ENCODE data around the gene CCDC137. TPM values are rescaled to one million over a fixed set of nuclear protein-coding genes. Genes with fewer than 3 reads are reported as not detected.

The CCDC137 gene, protein sequence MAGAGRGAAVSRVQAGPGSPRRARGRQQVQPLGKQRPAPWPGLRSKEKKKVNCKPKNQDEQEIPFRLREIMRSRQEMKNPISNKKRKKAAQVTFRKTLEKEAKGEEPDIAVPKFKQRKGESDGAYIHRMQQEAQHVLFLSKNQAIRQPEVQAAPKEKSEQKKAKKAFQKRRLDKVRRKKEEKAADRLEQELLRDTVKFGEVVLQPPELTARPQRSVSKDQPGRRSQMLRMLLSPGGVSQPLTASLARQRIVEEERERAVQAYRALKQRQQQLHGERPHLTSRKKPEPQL
- 58.2 to 73.9 TPM (median 66.1 TPM) in 5 replicates for total RNA-seq (2022; extraction: Qiagen RNA extraction; ENCODE audit: low read depth)

DNA sequence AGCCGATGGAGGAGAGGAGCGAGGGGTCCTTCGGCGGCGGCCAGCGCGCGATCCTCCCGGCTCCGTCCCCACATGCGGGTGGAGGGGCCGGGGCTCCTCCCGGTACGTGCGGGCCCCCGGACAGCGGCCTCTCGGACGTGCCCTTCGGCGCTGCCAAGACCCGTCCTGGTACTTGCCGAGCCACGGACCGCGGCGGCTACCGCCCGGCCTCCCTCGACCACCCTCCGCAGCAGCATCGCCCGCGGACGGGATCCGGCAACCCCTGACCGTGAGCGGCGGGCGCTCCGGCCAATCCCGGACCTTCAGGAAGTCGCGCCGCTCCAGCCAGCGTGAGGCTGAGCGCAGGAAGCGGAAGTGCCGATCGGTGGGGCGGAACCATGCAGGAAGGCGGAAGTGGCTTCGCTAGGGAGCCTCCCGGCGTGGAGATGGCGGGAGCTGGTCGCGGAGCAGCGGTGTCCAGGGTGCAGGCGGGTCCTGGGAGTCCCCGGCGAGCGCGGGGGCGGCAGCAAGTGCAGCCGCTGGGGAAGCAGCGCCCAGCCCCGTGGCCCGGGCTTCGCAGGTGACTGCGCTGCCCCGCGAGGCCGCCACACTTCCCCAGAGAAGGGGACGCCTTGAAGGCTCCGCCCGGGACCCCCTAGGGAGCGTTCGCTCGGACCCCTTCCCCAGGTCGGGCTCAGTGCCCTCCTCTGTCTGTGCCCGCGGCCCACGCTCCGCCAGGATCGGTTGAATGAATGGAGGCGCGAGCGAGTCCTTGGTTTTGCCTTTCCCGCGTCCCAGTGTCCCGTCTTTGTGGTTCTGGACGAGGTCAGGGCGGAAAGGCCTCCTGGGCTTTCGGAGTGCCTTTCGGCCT is at the start of gene CCDC137, which contains the start of gene OXLD1:
TSS of gene CCDC137 (plus strand) at position 396 of the 850 bp plus-strand sequence. CDS start at position 426, 30 bp downstream.
TSS of gene OXLD1 (minus strand) at position 264 of the 850 bp plus-strand sequence. CDS start at position 236, 28 bp downstream.

DNA sequence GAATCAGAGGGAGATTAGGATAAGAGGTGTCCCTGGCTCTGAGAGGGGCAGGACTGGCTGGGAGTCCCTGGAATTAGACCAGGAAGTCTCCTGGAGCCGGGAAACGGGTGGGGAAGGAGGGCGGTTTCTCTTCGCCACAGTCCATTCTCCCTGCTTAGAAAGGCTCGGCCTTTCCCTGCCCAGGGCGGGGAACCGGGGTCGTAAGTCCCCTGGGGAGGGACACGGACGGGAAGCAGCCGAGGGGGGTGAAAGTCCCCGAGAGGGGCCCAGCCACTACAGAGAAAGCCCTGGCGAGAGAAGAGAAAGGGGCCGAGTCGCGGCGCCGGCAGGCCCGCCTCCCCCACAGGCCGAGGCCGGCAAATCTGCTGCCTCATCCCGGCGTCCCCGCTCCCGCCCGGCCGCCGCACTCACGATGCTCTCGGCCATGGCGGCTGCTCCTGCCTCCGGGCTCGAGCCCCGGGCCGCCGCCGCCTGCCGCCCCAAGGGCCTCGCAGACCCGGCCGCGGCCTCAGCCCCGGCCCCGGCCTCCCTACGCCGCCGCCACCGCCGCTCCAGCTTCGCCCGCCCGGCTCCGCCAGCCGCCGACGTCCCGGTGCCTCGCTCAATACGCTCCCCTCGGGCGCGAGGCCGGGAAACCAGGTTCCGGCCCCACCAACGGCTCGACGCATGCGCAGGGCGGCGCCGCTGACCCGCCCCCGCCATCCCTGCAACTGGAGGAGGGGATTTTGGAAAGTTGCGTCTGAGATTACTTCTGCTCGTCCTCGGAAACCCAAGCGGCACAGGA is 29.8 kb upstream of the CCDC137 start, which contains the start of the genes NPLOC4 and TSPAN10:
TSS of gene NPLOC4 (minus strand) at position 608 of the 784 bp plus-strand sequence. CDS start at position 426, 182 bp downstream.
TSS of gene TSPAN10 (plus strand) at position 692 of the 784 bp plus-strand sequence. CDS start 5,217 bp downstream, outside the sequence.

DNA sequence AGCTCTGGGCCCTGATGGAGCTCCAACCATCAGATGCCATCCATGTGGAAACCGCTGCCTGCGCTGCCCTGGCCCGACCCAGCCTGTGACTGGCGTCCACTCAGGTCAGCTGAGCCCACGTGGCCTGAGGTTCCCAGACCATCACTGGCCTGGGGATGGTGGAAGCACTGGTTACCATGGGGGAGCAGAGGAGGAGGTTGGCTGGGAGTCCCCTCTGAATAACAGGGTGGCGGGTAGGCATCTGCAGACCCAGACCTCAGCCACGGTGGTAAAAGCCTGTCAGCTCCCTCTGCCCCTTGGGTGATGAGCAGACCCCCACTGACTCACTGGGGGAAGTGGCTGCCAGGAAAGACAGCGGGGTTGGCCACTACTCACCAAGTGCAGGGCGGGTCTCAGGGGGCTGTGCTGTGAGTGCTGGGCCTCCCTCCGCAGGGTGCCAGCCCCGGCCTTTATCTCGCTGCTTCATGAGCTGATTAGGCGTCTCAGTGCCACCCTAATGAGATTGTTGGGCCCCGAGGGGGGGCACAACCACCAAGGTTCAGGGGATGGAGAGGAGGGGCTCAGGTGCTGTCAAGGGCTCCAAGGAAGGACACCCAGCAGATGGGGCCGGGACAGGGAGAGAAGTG is 10.3 kb upstream of the CCDC137 start, which contains the start of gene PDE6G:
TSS of gene PDE6G (minus strand) at position 425 of the 626 bp plus-strand sequence. CDS start 3,237 bp downstream, outside the sequence.

DNA sequence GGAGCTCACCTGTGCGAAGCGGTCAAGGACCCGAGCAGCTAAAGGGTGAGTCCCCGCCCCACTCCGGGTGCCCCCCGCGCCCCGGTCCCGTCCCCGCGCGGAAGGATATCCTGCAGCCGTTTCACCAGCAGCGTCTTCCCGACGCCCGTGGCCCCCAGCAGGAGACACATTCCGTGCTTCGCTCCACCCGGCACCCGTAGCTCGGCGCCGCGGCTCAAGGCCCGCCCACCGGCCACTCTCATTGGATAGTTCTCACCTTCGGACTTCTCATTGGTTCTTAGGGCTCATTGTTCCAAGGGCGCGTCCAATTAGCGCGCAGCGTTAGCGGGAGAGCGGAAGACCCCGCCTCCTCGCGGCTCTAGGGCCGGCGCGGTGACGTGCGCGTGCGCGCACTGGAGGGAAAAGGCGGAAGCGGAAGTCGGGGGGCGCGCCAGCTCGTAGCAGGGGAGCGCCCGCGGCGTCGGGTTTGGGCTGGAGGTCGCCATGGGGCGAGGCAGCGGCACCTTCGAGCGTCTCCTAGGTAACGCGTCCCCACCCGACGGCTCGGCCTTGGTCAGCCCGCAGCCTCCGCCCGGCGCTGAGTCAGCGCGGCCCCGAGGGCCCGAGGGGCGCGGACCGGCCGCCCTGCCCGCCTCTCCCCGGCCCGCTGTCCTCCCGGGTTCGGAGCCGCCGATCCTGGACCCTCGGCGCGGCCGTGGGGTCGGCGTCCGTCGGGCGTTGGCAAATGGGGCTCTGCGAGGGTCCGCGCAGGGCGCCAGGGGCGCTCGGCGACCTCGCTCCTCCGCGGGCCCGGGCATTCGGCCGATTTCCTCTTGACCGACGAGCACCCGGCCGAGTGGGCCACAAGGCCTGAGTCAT is 17.3 kb downstream of the CCDC137 start, which contains the start of the genes ARL16 and HGS:
TSS of gene ARL16 (minus strand) at position 214 of the 858 bp plus-strand sequence. CDS start at position 170, 44 bp downstream.
TSS of gene HGS (plus strand) at position 428 of the 858 bp plus-strand sequence. CDS start at position 484, 56 bp downstream.

DNA sequence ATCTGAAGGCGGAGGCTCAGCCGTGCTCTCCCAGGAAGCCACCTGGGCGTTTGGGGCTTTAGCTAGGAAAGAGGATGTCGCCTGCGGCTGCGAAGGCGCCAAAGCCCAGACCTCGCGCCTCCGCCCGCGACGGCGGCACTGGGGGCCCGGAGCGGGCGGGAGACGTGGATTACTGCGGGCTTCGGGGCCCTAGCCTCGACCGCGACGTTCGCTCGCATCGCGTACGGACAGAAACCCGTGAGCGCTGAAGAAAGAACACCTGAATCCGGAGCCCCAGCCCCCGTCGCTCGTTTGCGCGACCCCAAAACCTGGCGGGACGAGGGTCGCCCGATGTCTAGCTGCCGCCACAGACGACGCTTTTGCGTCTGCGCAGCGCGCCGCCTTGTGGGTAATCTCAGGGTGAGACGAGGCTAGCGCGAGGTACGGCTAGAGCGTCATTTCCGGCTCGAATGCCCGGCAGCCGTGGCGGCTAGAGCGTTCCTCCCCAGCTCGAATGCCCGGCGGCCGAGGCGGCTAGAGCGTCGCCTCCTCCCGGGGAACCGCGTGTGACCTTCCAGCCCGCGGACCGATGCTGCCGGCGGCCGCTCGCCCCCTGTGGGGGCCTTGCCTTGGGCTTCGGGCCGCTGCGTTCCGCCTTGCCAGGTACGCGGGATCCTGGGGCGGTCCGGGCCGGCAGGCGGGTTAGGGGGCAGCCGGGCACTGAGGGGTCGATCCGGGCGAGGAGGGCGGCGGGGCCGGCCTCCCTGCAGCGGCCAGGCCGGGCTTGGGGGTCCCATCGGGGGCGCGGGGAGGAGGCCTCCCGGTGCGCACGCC is 36.6 kb downstream of the CCDC137 start, which contains the start of gene MRPL12:
TSS of gene MRPL12 (plus strand) at position 434 of the 813 bp plus-strand sequence. CDS start at position 569, 135 bp downstream.

DNA sequence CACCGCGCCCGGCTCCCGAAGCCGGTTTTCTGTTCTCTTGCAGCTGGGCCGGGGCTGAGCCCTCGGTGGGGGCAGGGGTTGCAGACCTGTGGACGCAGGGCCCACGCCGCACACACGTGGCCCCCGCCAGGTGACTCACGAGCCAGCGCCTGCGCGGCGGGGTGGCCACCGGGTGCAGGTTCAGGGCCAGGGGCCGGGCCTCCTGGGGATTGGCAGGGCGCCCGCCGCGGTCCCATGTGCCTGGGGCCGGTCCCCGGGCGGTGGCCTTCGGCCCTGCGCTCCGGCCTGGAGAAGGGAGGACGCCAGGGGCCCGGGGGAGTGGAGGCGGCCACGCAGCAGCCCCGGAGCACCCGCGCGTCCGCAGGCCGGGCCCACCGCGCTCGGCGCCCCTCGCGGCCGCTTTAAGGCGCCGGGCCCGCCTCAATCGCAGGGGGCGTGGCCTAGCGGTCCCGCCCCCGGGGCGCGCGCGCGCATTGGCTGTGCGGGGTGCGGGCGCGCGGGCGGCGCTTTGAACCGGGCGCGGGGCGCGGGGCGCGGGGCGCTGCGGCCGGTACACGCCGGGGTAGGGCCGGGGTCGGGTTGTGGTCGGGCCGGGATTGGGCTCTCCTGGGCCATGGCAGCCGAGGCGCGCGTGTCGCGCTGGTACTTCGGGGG is 45.4 kb downstream of the CCDC137 start, which contains the start of gene SLC25A10:
TSS of gene SLC25A10 (plus strand) at position 471 of the 654 bp plus-strand sequence. CDS start at position 614, 143 bp downstream.

Other genes with a start within 250 kb of the CCDC137 start
- 5,035 to 5,958 TPM (median 5,229 TPM) in 5 replicates for gene ACTG1, start 153.9 kb upstream of the CCDC137 start, total RNA-seq (2022; extraction: Qiagen RNA extraction; ENCODE audit: low read depth)
- 0.45 to 1.4 TPM (median 1.1 TPM) in 5 replicates for gene FSCN2, start 138.4 kb upstream of the CCDC137 start, total RNA-seq (2022; extraction: Qiagen RNA extraction; ENCODE audit: low read depth)
- gene FAAP100, start 114.4 kb upstream of the CCDC137 start, total RNA-seq (2022; extraction: Qiagen RNA extraction; ENCODE audit: low read depth), result 21.3 to 29.3 TPM (median 24.7 TPM) in 5 replicates
- 97.3 to 114 TPM (median 110 TPM) in 5 replicates for gene NPLOC4, start 29.6 kb upstream of the CCDC137 start, total RNA-seq (2022; extraction: Qiagen RNA extraction; ENCODE audit: low read depth)
- 4.4 to 6.3 TPM (median 5.9 TPM) in 5 replicates for gene TSPAN10, start 29.5 kb upstream of the CCDC137 start, total RNA-seq (2022; extraction: Qiagen RNA extraction; ENCODE audit: low read depth)
- gene PDE6G, start 10.2 kb upstream of the CCDC137 start, total RNA-seq (2022; extraction: Qiagen RNA extraction; ENCODE audit: low read depth), result 1.8 to 2.6 TPM (median 2.5 TPM) in 5 replicates
- 34.5 to 63.2 TPM (median 56.9 TPM) in 5 replicates for gene OXLD1, start 132 bp upstream of the CCDC137 start, total RNA-seq (2022; extraction: Qiagen RNA extraction; ENCODE audit: low read depth)
- 48.6 to 52.2 TPM (median 50.3 TPM) in 5 replicates for gene ARL16, start 17.1 kb downstream of the CCDC137 start, total RNA-seq (2022; extraction: Qiagen RNA extraction; ENCODE audit: low read depth)
- gene HGS, start 17.3 kb downstream of the CCDC137 start, total RNA-seq (2022; extraction: Qiagen RNA extraction; ENCODE audit: low read depth), result 158 to 233 TPM (median 198 TPM) in 5 replicates
- 202 to 324 TPM (median 283 TPM) in 5 replicates for gene MRPL12, start 36.6 kb downstream of the CCDC137 start, total RNA-seq (2022; extraction: Qiagen RNA extraction; ENCODE audit: low read depth)
- gene SLC25A10, start 45.5 kb downstream of the CCDC137 start, total RNA-seq (2022; extraction: Qiagen RNA extraction; ENCODE audit: low read depth), result 32.8 to 47.1 TPM (median 42.9 TPM) in 5 replicates
- gene GCGR, start 137.4 kb downstream of the CCDC137 start, total RNA-seq (2022; extraction: Qiagen RNA extraction; ENCODE audit: low read depth), result 0.26 to 0.56 TPM (median 0.38 TPM) in 5 replicates
- 87.6 to 104 TPM (median 95.6 TPM) in 5 replicates for gene MCRIP1, start 166.6 kb downstream of the CCDC137 start, total RNA-seq (2022; extraction: Qiagen RNA extraction; ENCODE audit: low read depth)
- 0.22 TPM in 1 of 5 replicates, not detected in the others for gene PPP1R27, start 168.3 kb downstream of the CCDC137 start, total RNA-seq (2022; extraction: Qiagen RNA extraction; ENCODE audit: low read depth)
- 652 to 813 TPM (median 701 TPM) in 5 replicates for gene P4HB, start 193.8 kb downstream of the CCDC137 start, total RNA-seq (2022; extraction: Qiagen RNA extraction; ENCODE audit: low read depth)
- 502 to 666 TPM (median 606 TPM) in 5 replicates for gene ARHGDIA, start 204.6 kb downstream of the CCDC137 start, total RNA-seq (2022; extraction: Qiagen RNA extraction; ENCODE audit: low read depth)
- gene ALYREF, start 224.8 kb downstream of the CCDC137 start, total RNA-seq (2022; extraction: Qiagen RNA extraction; ENCODE audit: low read depth), result 170 to 259 TPM (median 230 TPM) in 5 replicates
- gene ANAPC11, start 225.0 kb downstream of the CCDC137 start, total RNA-seq (2022; extraction: Qiagen RNA extraction; ENCODE audit: low read depth), result 205 to 282 TPM (median 254 TPM) in 5 replicates
- gene NPB, start 235.5 kb downstream of the CCDC137 start, total RNA-seq (2022; extraction: Qiagen RNA extraction; ENCODE audit: low read depth), result 0.34 to 0.62 TPM (median 0.56 TPM) in 5 replicates
- gene PCYT2, start 244.7 kb downstream of the CCDC137 start, total RNA-seq (2022; extraction: Qiagen RNA extraction; ENCODE audit: low read depth), result 14.0 to 16.6 TPM (median 15.6 TPM) in 5 replicates